ENCODE measurements around the gene TRABD.
A peak's percentile ranks its signal among the peaks of the same experiment; 100 is the strongest.
"Not testable (repeated sequence)": the region's sequence is repeated elsewhere in the genome, so short reads cannot be mapped to it uniquely, and the experiment has no call there.

TRABD gene

DNA sequence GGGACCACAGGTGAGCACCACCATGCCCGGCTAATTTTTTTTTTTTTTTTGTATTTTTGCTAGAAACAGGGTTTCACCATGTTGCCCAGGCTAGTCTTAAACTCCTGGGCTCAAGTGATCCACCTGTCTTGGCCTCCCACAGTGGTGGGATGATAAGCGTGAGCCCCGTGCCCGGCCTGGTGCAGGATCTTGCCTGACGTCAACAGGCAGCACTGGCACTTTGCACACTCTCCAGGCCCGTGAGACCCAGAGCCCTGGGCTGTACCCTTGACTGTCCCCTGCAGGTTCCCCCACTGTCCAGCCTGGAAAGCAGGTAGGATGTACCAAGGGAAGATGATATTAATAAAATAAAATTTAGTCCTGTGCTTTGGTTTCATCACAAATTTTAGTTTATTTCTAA, 44.3 kb upstream of the TRABD start:
- TF ChIP-seq, protein P1, sequence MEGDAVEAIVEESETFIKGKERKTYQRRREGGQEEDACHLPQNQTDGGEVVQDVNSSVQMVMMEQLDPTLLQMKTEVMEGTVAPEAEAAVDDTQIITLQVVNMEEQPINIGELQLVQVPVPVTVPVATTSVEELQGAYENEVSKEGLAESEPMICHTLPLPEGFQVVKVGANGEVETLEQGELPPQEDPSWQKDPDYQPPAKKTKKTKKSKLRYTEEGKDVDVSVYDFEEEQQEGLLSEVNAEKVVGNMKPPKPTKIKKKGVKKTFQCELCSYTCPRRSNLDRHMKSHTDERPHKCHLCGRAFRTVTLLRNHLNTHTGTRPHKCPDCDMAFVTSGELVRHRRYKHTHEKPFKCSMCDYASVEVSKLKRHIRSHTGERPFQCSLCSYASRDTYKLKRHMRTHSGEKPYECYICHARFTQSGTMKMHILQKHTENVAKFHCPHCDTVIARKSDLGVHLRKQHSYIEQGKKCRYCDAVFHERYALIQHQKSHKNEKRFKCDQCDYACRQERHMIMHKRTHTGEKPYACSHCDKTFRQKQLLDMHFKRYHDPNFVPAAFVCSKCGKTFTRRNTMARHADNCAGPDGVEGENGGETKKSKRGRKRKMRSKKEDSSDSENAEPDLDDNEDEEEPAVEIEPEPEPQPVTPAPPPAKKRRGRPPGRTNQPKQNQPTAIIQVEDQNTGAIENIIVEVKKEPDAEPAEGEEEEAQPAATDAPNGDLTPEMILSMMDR (IDR thresholded peaks at IDR 0.05), result no peak
- no peak for TF ChIP-seq ZFX (IDR thresholded peaks at IDR 0.05; ENCODE audit: borderline replicate concordance)
- H3K27ac ChIP-seq, result 0 out of 2 replicates have a peak overlapping the region, but pooled peaks have one; percentile 17

DNA sequence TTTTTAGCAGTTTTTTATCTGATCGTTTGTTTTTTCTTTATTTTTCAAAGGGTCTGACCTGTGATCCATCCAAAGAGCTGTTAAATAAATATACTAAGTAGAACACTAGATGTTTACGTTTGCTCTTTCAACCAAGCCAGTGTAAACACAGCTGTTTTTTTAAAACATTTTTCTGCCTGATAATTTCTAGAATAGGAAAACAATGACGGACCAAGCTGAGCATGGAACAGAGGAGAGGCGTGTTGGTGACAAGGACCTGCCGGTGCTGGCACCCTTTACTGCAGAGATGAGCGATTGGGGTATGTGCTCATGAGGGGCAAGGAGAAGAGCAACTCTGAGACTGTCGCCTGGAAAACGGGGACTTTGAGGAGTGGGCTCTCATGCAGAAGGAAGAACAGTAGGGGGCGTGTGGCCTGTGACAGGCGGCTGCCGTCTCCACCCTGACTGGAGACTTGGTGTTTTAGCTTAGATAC, 43.8 kb upstream of the TRABD start:
- TF ChIP-seq, protein P1 (IDR thresholded peaks at IDR 0.05), result peak; percentile 63
- no peak for TF ChIP-seq ZFX (IDR thresholded peaks at IDR 0.05; ENCODE audit: borderline replicate concordance)
- H3K27ac ChIP-seq, result 0 out of 2 replicates have a peak overlapping the region, but pooled peaks have one; percentile 17

DNA sequence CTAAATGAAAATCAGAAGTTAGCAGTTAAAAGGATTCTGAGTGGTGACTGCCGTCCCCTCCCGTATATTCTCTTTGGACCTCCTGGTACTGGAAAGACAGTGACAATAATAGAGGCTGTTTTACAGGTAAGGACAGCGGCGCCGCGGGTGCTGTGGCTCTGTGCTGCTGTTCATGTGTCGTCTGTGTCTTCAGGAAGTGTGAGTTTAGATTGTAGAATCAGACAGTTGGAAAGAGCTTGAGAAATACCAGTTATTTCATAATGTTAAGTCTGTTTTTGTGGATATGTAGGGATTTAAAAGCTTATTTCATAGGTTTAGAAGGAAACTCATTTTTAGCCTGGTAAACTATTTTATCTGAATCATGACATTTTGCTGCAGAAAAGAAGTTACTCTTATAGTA, 42.6 kb upstream of the TRABD start:
- no peak overlapping the region for H3K27ac ChIP-seq
- TF ChIP-seq, protein P1 (IDR thresholded peaks at IDR 0.05), result no peak
- TF ChIP-seq ZFX (IDR thresholded peaks at IDR 0.05; ENCODE audit: borderline replicate concordance), result no peak

DNA sequence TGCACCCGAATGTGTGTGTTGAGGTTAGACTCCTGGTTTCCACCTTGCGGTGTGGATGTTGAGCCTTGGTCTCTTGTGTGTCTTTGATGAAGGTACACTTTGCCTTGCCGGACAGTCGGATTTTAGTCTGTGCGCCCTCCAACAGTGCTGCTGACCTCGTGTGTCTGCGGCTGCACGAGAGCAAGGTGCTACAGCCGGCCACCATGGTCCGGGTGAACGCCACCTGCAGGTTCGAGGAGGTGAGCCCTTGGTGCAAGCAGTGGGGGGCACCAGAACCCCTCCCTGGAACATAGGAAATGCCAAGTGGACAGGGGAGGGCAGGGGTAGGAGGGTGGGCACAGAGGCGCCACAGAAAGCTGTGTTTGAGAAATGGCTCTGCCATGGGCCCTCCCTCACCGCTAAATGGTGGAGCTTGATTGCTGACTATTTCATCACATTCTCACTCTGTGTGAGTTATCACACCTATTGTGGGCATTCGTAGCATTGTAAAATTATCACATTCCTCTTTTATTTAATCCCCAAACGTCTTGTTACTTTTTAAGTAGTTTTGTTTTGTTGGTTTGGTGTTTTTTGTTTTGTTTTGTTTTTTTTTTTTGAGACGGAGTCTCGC, 41.6 kb upstream of the TRABD start:
- H3K27ac ChIP-seq, result no peak overlapping the region
- no peak for TF ChIP-seq ZFX (IDR thresholded peaks at IDR 0.05; ENCODE audit: borderline replicate concordance)
- TF ChIP-seq, protein P1 (IDR thresholded peaks at IDR 0.05), result no peak

DNA sequence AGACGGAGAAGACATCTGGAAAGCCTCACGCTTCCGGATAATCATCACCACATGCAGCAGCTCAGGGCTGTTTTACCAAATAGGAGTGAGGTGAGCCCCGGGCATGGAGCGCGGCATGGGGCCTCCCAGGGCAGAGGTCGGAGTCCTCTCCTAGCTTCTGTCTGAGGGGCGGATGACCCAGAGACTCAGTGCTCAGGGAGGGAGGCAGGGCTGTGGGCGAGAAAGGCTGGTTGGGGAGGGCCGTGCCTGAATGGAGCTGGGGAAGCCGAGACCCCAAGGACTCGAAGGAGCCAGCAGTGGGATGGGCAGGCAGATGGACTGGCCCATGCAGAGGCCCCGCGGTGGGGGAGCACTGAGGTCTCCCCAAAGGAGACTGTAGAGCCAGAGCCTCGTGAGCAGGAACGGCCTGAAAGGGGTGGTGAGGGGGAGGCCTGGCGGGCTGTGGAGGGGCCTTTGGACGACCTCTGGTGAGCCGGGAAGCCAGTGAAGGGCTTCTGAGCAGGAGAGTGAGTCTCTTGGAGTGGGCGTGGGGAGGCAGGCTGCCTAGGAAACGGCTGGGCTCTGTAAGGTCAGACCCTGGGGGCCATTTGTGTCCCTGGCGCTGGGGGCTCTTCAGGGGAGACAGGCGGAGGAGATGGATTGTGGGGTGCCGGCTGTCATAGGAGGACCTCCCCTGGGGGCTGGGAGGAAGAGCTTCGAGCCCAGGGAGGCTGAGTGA, 39.8 kb upstream of the TRABD start:
- TF ChIP-seq ZFX (IDR thresholded peaks at IDR 0.05; ENCODE audit: borderline replicate concordance), result no peak
- TF ChIP-seq, protein P1 (IDR thresholded peaks at IDR 0.05), result no peak
- no peak overlapping the region for H3K27ac ChIP-seq

DNA sequence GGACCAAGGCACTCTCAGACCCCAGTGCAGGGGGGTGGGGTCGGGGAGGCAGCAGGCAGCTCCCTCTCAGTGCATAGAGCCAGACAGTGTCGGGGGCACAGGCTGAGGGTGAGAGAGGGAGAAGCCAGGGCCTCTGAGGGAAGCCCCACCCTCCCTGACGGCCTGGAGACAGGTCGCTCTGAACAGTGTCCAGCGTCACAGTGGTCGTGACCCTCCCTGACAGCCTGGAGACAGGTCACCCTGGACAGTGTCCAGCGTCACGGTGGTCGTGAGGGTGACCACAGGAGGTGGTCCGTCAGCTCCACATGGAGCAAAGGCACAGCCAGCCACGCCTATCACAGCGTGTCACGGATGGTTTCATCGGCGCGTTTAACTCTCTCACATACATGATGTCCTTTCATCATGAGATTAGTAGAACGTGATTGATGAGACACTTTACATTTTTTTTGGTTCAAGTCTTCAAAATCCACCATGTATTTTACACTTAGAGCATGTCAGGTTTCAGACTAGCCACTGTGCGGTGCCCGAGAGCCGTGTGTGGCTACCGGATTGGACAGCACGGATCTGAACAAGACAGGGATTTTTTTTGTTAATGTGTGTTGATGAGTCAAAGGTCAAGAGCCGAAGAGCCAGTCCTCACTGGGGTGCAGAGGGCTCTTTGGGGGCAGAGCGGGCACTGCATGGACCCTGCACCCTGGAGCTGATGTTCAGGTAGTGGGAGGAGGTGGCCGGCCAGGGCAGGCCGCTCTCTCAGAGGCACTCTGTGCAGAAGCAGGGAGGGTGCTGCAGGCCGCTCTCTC, 39.1 kb upstream of the TRABD start:
- TF ChIP-seq ZFX (IDR thresholded peaks at IDR 0.05; ENCODE audit: borderline replicate concordance), result no peak
- TF ChIP-seq, protein P1 (IDR thresholded peaks at IDR 0.05), result peak; percentile 88

DNA sequence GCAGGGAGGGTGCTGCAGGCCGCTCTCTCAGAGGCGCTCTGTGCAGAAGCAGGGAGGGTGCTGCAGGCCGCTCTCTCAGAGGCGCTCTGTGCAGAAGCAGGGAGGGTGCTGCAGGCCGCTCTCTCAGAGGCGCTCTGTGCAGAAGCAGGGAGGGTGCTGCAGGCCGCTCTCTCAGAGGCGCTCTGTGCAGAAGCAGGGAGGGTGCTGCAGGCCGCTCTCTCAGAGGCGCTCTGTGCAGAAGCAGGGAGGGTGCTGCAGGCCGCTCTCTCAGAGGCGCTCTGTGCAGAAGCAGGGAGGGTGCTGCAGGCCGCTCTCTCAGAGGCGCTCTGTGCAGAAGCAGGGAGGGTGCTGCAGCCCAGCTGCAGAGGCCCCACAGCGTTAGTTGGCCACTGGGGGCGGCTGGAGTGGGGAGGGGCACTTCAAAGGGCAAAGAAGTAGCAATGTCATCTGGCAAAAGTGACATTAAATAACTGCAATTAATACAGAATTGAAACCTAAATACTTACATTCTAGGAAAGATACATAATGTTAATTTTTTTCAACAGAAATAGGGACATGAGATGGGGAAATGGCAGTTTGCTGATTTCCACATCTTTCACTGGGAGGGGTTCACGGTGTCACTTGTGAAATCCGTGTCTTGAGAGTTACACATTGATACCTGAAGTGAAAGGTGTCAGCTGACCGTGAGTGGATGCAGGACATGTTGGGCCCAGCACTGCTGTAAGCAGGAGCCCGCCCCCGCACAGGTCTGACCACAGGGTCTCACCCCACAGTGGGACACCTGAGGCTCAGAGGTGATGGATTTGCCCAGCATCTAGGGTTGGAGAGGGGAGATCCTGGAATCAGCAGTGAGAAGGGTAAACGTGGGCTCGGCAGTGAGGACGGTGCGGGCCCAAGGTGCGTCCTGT, 38.2 kb upstream of the TRABD start:
- H3K27ac ChIP-seq, result not testable (repeated sequence)

More for the DNA sequence above, 39.1 kb upstream of the TRABD start:
- no peak overlapping the region for H3K27ac ChIP-seq

Measured in 22Rv1 (cell line).